ENCODE results near the gene HHAT.

The HHAT gene

DNA sequence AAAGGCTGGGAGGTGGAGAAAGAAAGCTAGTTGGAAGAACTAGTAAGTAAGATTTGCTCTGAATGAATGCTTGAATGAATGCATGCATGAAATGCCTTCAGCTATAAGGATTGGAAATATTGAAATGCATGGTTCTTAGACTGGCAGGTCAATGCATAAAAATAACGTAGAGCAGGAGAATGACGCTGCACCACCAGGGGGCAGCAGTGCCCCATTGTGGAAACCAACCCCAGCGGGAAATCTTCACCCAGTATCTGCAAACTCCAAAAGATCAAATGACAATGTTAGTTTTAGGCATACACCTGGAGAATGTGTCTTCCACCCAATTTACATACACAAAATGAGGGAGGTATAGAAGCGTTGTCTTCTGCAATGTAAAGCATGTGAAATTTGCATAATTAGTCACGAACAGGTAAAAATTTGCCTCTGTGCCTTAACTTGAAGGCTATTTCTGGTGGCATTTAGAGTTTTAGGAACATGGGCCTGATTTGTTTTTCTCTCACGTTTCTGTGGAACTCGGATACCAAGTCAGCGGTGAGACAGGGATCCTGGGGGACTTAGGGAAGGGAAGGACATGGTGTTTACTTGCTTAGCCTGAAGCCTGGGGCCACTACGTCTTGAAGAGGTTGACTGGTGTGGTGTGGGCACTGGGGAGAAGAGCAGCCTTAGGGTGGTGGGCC is 78.6 kb downstream of the HHAT start:
- peak; percentile 68 for DNase-seq (ENCODE audit: low read depth)
- H3K4me3 ChIP-seq (ENCODE audit: low read depth, low read length), result no peak overlapping the region
- TF ChIP-seq, protein P1, sequence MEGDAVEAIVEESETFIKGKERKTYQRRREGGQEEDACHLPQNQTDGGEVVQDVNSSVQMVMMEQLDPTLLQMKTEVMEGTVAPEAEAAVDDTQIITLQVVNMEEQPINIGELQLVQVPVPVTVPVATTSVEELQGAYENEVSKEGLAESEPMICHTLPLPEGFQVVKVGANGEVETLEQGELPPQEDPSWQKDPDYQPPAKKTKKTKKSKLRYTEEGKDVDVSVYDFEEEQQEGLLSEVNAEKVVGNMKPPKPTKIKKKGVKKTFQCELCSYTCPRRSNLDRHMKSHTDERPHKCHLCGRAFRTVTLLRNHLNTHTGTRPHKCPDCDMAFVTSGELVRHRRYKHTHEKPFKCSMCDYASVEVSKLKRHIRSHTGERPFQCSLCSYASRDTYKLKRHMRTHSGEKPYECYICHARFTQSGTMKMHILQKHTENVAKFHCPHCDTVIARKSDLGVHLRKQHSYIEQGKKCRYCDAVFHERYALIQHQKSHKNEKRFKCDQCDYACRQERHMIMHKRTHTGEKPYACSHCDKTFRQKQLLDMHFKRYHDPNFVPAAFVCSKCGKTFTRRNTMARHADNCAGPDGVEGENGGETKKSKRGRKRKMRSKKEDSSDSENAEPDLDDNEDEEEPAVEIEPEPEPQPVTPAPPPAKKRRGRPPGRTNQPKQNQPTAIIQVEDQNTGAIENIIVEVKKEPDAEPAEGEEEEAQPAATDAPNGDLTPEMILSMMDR (IDR thresholded peaks at IDR 0.05; ENCODE audit: insufficient read depth, low read depth, low read length, missing control alignments), result peak; percentile 92

DNA sequence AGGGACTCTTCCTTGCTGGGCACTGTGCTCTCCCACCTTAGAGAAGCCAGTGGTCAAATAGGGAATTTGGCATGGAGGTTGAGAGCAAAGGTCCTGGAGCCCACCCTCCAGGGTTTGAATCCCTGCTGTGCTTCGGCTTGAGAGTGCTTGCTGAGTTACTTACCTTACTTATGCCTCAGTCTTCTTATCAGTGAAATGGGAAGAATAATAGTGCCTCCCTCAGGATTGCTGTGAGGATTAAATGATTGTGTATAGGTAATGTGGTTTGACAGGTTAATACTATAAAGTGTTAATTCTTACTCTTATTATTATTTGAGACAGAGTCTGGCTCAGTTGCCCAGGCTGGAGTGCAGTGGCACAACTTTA is 79.2 kb downstream of the HHAT start:
- TF ChIP-seq, protein P1 (IDR thresholded peaks at IDR 0.05; ENCODE audit: insufficient read depth, low read depth, low read length, missing control alignments), result no peak
- DNase-seq (ENCODE audit: low read depth), result no peak
- no peak overlapping the region for H3K4me3 ChIP-seq (ENCODE audit: low read depth, low read length)

DNA sequence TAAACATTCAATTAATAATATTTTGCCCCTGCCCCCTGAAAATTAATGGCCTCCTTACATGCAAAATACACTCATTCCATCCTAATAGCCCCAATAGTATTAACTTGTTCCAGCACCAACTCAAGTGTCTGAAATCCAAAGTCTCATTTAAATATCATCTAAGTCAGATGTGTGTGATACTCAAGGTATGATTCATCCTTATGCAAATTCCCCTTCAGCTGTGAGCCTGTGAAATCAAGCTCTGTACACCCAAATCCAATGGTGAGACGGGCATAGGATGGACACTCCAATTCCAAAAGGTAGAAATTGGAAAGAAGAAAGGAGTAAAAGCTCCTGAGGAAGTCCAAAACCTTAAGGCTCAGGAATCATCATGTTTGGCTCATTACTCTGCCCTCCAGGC is 83.5 kb downstream of the HHAT start:
- DNase-seq (ENCODE audit: low read depth), result no peak
- no peak overlapping the region for H3K4me3 ChIP-seq (ENCODE audit: low read depth, low read length)
- TF ChIP-seq, protein P1 (IDR thresholded peaks at IDR 0.05; ENCODE audit: insufficient read depth, low read depth, low read length, missing control alignments), result no peak

DNA sequence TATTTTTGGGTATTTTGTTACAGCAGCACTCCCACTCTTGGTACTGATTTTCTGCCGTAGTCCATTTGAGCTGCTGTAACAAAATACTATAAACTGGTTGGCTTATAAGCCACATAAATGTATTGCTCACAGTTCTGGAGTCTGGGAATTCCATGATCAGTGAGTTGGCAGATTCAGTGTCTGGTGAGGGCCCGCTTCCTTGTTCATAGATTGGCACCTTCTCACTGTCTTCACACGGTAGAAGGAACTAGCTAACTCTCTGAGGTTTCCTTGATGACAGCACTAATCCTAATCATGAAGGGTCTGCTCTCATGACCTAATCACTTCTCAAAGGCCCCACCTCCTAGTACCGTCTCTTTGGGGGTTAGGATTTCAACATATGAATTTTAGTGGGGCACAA is 85.2 kb downstream of the HHAT start:
- H3K4me3 ChIP-seq (ENCODE audit: low read depth, low read length), result no peak overlapping the region
- no peak for DNase-seq (ENCODE audit: low read depth)
- TF ChIP-seq, protein P1 (IDR thresholded peaks at IDR 0.05; ENCODE audit: insufficient read depth, low read depth, low read length, missing control alignments), result no peak

DNA sequence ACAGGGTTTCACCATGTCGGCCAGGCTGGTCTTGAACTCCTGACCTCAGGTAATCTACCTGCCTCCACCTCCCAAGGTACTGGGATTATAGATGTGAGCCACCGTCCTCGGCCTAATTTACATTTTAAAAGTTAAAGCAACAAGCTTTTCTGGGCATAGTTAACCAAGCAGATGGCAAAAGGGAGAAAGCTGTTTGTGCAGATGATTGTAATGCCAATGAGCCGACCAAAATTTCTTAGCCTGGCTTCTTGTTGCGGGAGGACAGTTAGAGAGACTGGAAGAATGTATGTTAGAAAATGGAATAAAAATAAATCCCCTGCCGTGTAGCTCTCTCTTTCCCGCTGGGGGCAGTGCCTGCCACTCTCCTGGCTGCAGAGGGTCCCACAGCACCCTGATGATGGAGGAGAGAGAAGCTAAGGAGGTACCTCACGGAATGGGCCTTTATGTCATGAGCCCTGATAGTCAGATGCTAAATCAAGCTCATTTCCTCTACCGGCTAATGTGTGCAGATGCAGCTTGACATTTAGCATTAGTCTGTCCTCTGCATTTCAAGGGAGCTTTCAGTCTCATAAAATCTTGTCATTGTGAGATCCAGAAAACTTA is 87.2 kb downstream of the HHAT start:
- DNase-seq (ENCODE audit: low read depth), result no peak
- TF ChIP-seq, protein P1 (IDR thresholded peaks at IDR 0.05; ENCODE audit: insufficient read depth, low read depth, low read length, missing control alignments), result no peak
- H3K4me3 ChIP-seq (ENCODE audit: low read depth, low read length), result no peak overlapping the region

DNA sequence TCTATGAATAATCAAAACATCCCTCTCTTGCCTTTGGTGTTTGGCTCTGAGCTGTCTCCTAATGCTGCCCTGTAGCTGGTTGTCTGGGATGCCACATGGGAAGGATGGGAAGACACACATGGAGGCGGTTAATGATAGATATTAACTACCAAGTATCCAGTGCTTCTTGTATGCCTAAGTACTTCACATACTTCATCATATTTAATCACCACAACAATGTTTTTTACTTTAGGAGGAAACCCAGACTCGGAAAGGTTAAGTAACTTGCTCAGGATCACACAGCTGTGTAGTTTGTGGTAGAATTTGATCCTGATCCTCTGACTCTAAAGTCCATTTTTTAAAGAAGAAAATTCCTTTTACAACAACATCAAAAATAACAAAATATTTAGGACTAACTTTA is 88.0 kb downstream of the HHAT start:
- H3K4me3 ChIP-seq (ENCODE audit: low read depth, low read length), result no peak overlapping the region
- TF ChIP-seq, protein P1 (IDR thresholded peaks at IDR 0.05; ENCODE audit: insufficient read depth, low read depth, low read length, missing control alignments), result no peak
- DNase-seq (ENCODE audit: low read depth), result no peak

DNA sequence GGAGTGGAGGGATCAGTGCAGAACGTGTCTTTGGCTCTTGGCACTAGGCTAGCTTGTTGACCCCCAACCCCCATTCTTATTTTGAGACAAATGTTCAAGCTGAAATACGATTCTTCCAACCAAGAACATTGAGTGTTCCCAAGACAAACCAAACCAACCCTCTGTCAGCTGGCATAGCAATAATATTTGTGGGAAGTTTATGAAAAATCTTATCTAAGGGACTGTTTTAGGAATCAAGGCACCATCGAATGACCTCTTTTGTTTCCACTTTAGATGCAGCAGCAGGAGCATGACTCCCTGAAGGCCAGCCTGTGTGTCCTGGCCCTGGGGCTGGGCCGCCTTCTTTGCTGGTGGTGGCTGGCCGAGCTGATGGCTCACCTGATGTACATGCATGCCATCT is 89.2 kb downstream of the HHAT start:
- H3K4me3 ChIP-seq (ENCODE audit: low read depth, low read length), result no peak overlapping the region
- TF ChIP-seq, protein P1 (IDR thresholded peaks at IDR 0.05; ENCODE audit: insufficient read depth, low read depth, low read length, missing control alignments), result no peak
- no peak for DNase-seq (ENCODE audit: low read depth)

All from GM12865 (cell line).